Measurements from ENCODE around the gene MPL.

DNA sequence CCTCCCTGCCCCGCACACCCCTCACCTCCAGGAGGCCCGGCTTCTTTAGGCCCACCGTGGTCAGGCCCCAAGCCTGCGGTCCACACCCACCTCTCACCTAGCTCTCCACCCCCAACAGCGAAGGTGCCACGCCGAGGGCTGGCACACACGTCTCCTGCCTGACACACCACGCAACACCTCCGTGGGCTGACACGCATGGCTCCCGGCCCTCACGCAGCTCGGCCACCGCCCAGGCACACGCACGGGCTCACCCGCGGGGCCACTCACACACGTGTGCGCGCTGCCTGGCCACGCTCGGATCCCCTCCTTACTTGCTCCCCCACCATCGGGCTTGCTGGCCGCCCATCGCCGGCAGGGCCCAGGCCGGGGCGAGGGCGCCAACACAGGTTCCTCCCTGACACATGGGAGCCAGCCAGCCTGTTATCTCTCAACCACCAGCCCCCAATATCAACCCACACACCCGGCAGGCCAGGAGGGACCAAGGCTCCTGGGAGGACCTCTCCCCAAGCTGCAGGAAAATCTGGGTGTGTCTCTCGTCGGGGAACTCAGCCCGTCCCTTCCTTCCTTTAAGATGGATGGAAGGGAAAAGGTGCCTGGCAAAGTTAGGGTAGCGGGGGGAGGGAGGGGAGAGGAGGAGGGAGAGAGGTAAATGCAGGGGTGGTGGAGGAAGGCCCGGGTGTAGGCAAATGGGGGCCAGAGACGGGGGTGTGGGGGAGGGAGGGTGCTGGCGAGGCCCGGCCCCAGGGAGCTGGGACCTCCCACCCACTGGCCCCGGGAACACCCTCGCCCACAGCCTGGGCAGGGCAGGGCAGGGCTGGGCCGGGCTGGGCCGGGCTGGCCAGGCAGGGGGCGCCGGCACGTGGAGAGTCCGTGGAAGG, 29.6 kb downstream of the MPL start:
- TF ChIP-seq POLR2A (IDR thresholded peaks at IDR 0.05; ENCODE audit: low read length) (peak; percentile 66), GATA1 (IDR thresholded peaks at IDR 0.05; ENCODE audit: low read depth, low read length) (peak; percentile 27)
